Caco-2 (cell line): ENCODE data around the gene FBP2. TPM values are rescaled to one million over a fixed set of nuclear protein-coding genes. Genes with fewer than 3 reads are reported as not detected.

ENCODE experiments used
- BruUV-seq: library from RNA; stranded (reverse); fragments of 400-500 nt; replicated peaks from 2 replicates; lab custom pipeline; 2021; lab: Mats Ljungman, UMichigan
- CTCF ChIA-PET: fragments of 300-600 bp; sonication (Branson Sonifier 250); formaldehyde crosslinking; loops from one replicate; lab custom pipeline; 2022; ENCODE audit warnings: antibody characterized with exemption; lab: Charles Lee
- POLR2A ChIA-PET: fragments of 300-600 bp; sonication (Branson Sonifier 250); formaldehyde crosslinking; loops from one replicate; lab custom pipeline; 2022; ENCODE audit warnings: antibody characterized with exemption; lab: Charles Lee
- DNase-seq, 2 experiments: peaks; one replicate each; pipeline versions ENCODE4 v3.0.0 to v3.0.0-alpha.2; 2020 to 2022
- H3K27me3 ChIP-seq: replicated peaks from 2 replicates; pipeline ENCODE4 v1.6.0; 2011; ENCODE audit warnings: low read length; ENCODE audit not compliant: control insufficient read depth, insufficient read depth
- H3K36me3 ChIP-seq: 2 replicates; pipeline ENCODE4 v1.5.1; 2011; ENCODE audit warnings: low read length; ENCODE audit not compliant: control insufficient read depth, insufficient read depth
- H3K4me1 ChIP-seq: fragments of 250-450 bp; sonication (Bioruptor Pico); 2 replicates; pipeline ENCODE4 v1.5.1; 2020; ENCODE audit warnings: mild to moderate bottlenecking
- H3K4me3 ChIP-seq: 2 replicates; pipeline ENCODE4 v1.5.1; 2011; ENCODE audit warnings: low read depth, mild to moderate bottlenecking, control low read depth, low read length
- H3K9me3 ChIP-seq: fragments of 250-450 bp; sonication (Bioruptor Pico); 2 replicates; pipeline ENCODE4 v1.5.1; 2020; ENCODE audit warnings: mild to moderate bottlenecking, moderate library complexity
- H3K27ac Mint-ChIP-seq: one replicate; pipeline ENCODE4 v1.8.0; 2022; ENCODE audit warnings: mixed read lengths; ENCODE audit not compliant: unreplicated experiment
- H3K27me3 Mint-ChIP-seq: one replicate; pipeline ENCODE4 v1.8.0; 2022; ENCODE audit warnings: mixed read lengths; ENCODE audit not compliant: insufficient read depth, unreplicated experiment
- H3K36me3 Mint-ChIP-seq: one replicate; pipeline ENCODE4 v1.8.0; 2022; ENCODE audit warnings: mild to moderate bottlenecking, mixed read lengths; ENCODE audit not compliant: insufficient read depth, unreplicated experiment
- H3K4me1 Mint-ChIP-seq: one replicate; pipeline ENCODE4 v1.8.0; 2022; ENCODE audit warnings: low read depth, mixed read lengths; ENCODE audit not compliant: unreplicated experiment
- H3K4me3 Mint-ChIP-seq: one replicate; pipeline ENCODE4 v1.8.0; 2022; ENCODE audit warnings: mild to moderate bottlenecking, moderate library complexity, mixed read lengths; ENCODE audit not compliant: unreplicated experiment
- H3K9me3 Mint-ChIP-seq: one replicate; pipeline ENCODE4 v1.8.0; 2022; ENCODE audit warnings: mixed read lengths; ENCODE audit not compliant: unreplicated experiment
- intact Hi-C: fragments of 100-400 bp; cut with micrococcal nuclease; formaldehyde crosslinking; loops from one replicate; pipeline ENCODE4 v1.10.0; 2022; ENCODE audit not compliant: unreplicated experiment
- total RNA-seq: library from RNA; stranded (reverse); gene quantifications from 2 replicates; pipeline ENCODE4 v1.2.3, GENCODE V29; 2022
- TF ChIP-seq, protein P1 (sequence below), 2 experiments: fragments of 200-600 bp in 1 of 2; IDR thresholded peaks; 1 replicate in 1 of 2; 2 replicates in 1 of 2; pipeline versions ENCODE4 v1.5.1 to v1.8.0; 2011 to 2022; ENCODE audit warnings: antibody characterized with exemption in 1 of 2, control low read depth in 1 of 2, inconsistent platforms in 1 of 2, low read depth in 1 of 2, low read length in 1 of 2, mild to moderate bottlenecking in 1 of 2, moderate library complexity in 1 of 2; ENCODE audit not compliant: insufficient read depth in 1 of 2, severe bottlenecking in 1 of 2, unreplicated experiment in 1 of 2

The FBP2 gene
- total RNA-seq, 1 experiment from 2014 or later, result not detected

DNA sequence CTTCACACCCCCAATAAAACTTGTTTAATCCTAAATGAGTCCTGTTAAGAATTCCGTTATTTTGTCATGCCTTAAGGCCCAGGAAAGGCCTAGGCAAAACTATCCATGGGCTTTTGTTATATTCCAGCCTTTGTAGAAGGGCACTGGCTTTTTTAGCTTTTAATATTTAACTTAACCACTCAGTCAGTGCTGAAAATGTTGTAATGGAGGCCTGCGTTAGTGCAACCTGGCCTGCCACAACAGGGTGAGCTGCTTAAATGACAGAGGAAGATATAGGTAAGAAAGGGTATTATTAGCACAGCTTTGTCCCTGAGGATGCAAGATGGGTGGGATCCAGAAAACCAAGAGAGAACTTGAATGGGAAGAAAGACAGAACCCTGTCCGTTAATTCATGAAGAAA is 78.9 kb downstream of the FBP2 start:
- Mint-ChIP-seq H3K36me3 (no peaks in the 10 kb centered on the region), H3K4me1 (peaks cover 7% of the 10 kb centered on the region), H3K27ac (no peak overlapping the region), H3K27me3 (no peaks in the 10 kb centered on the region), H3K4me3 (no peak overlapping the region), H3K9me3 (no peaks in the 10 kb centered on the region)
- POLR2A ChIA-PET, result no interaction called here
- Histone ChIP-seq H3K36me3 (no peaks in the 10 kb centered on the region), H3K4me3 (no peak overlapping the region), H3K9me3 (no peaks in the 10 kb centered on the region), H3K4me1 (0 out of 2 replicates have a peak, but pooled peaks cover 6% of the 10 kb centered on the region), H3K27me3 (no peaks in the 10 kb centered on the region)
- no peak for DNase-seq
- TF ChIP-seq, protein P1, sequence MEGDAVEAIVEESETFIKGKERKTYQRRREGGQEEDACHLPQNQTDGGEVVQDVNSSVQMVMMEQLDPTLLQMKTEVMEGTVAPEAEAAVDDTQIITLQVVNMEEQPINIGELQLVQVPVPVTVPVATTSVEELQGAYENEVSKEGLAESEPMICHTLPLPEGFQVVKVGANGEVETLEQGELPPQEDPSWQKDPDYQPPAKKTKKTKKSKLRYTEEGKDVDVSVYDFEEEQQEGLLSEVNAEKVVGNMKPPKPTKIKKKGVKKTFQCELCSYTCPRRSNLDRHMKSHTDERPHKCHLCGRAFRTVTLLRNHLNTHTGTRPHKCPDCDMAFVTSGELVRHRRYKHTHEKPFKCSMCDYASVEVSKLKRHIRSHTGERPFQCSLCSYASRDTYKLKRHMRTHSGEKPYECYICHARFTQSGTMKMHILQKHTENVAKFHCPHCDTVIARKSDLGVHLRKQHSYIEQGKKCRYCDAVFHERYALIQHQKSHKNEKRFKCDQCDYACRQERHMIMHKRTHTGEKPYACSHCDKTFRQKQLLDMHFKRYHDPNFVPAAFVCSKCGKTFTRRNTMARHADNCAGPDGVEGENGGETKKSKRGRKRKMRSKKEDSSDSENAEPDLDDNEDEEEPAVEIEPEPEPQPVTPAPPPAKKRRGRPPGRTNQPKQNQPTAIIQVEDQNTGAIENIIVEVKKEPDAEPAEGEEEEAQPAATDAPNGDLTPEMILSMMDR (IDR thresholded peaks at IDR 0.05; ENCODE audit: insufficient read depth in 1 of 2, low read depth in 1 of 2, low read length in 1 of 2, severe bottlenecking in 1 of 2, unreplicated experiment in 1 of 2), result no peak
- CTCF ChIA-PET, result no interaction called here
- intact Hi-C loops, result no loop called here
- no TSS peak for BruUV-seq

DNA sequence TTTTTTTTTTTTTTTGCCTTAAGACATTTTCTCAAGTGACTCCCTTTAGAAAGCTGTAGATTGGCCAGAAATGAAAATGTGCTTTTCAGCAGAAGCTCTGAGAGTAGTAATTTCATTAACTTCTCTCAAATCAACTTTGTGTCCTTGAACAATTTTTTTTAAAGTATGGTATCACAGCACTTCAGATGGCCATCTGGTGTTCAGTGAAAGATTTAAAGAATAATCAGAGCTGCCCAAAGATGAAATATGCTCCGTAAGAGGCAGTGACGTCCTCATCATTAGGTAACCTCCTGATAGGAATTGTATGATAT is 81.7 kb downstream of the FBP2 start:
- no peak for DNase-seq
- H3K27ac Mint-ChIP-seq, result no peak overlapping the region
- no peaks in the 10 kb centered on the region for H3K27me3 Mint-ChIP-seq
- Histone ChIP-seq H3K36me3 (no peaks in the 10 kb centered on the region), H3K4me1 (peaks cover 12% of the 10 kb centered on the region; the same call in 1 of the 2 replicates), H3K4me3 (no peak overlapping the region), H3K9me3 (no peaks in the 10 kb centered on the region), H3K27me3 (no peaks in the 10 kb centered on the region)
- H3K4me3 Mint-ChIP-seq, result no peak overlapping the region
- no peaks in the 10 kb centered on the region for H3K9me3 Mint-ChIP-seq
- ChIA-PET POLR2A (no interaction called here), CTCF (no interaction called here)
- no TSS peak for BruUV-seq
- H3K36me3 Mint-ChIP-seq, result no peaks in the 10 kb centered on the region
- H3K4me1 Mint-ChIP-seq, result peaks cover 12% of the 10 kb centered on the region
- intact Hi-C loops, result no loop called here
- TF ChIP-seq, protein P1 (IDR thresholded peaks at IDR 0.05; ENCODE audit: insufficient read depth in 1 of 2, low read depth in 1 of 2, low read length in 1 of 2, severe bottlenecking in 1 of 2, unreplicated experiment in 1 of 2), result no peak

DNA sequence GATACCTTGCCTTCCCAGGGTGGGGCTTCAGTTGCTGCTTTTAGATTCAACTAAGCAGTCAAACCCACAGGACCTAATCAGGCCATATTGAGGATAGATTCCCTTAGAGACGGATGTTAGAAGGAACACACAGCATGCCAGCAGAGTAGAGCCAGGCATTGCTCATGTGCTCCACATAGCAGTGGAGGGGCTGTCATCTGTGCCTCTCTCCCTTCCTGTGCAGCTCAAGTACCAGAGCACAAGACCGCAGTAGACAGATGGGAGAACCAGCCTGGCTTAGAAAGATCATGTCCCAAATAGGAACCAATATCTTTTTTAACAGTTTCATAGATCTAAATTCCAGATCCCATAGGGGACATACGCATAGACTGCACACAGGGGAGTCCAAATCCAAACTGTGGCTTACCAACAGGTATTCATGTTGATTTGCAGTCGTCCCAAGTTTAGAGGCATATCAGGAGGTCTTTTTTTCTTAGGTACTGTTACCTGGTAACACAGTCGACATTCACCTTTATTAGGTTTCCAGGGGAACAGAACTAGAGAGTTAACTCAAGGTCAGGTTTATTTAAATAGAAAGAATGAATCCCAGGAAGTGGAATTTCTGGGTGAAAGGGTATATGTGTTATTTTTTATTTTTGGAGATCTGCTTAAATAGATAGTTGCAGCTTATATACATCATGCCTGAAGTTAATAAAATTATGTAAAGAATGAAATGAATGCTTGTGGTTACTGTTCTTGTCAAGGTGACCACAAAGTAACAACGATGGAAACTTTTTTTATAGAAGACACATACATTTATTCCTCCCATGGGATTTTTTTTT is 82.3 kb downstream of the FBP2 start:
- intact Hi-C loops, result no loop called here
- H3K27ac Mint-ChIP-seq, result no peak overlapping the region
- DNase-seq, result no peak
- H3K4me3 ChIP-seq, result no peak overlapping the region
- no peak overlapping the region for H3K4me3 Mint-ChIP-seq
- no peaks in the 10 kb centered on the region for H3K9me3 ChIP-seq
- no peaks in the 10 kb centered on the region for H3K36me3 ChIP-seq
- H3K27me3 ChIP-seq, result no peaks in the 10 kb centered on the region
- TF ChIP-seq, protein P1 (IDR thresholded peaks at IDR 0.05; ENCODE audit: insufficient read depth in 1 of 2, low read depth in 1 of 2, low read length in 1 of 2, severe bottlenecking in 1 of 2, unreplicated experiment in 1 of 2), result no peak
- peaks cover 12% of the 10 kb centered on the region; the same call in 1 of the 2 replicates for H3K4me1 ChIP-seq
- H3K9me3 Mint-ChIP-seq, result no peaks in the 10 kb centered on the region
- POLR2A ChIA-PET, result no interaction called here
- peaks cover 12% of the 10 kb centered on the region for H3K4me1 Mint-ChIP-seq
- no peaks in the 10 kb centered on the region for H3K27me3 Mint-ChIP-seq
- CTCF ChIA-PET, result interaction anchor here (0.5 kb wide), 1 partner anchor 28 kb away, joined by 3 read pairs; no protein-coding TSS in a partner anchor
- BruUV-seq, result no TSS peak
- H3K36me3 Mint-ChIP-seq, result no peaks in the 10 kb centered on the region

Other genes starting within 250 kb of the FBP2 start
- 10.4 and 10.6 TPM in 2 replicates for gene PCAT7, start 38.7 kb downstream of the FBP2 start, total RNA-seq
- 1.8 and 2.3 TPM in 2 replicates for gene FBP1, start 45.7 kb upstream of the FBP2 start, total RNA-seq
- gene AOPEP, start 132.9 kb upstream of the FBP2 start, total RNA-seq, result 61.7 and 63.3 TPM in 2 replicates